ENCODE data around the gene GRK3. TPM values are rescaled to one million over a fixed set of nuclear protein-coding genes. Genes with fewer than 3 reads are reported as not detected.

The GRK3 gene
- total and polyA plus RNA-seq, 2 donors from 2014 or later, result 1.6 to 11.5 TPM

GRCh38 chr22:25714739-25715138, 150.3 kb downstream of the GRK3 start:
- Histone ChIP-seq H3K27ac (ENCODE audit: low read depth in 2 of 2, low read length in 2 of 2) (no peak overlapping the region), H3K4me1 (ENCODE audit: control insufficient read depth in 2 of 3, insufficient read depth in 2 of 3, low read depth in 1 of 3, low read length in 3 of 3) (no peaks in the 10 kb centered on the region), H3K36me3 (ENCODE audit: control insufficient read depth in 2 of 3, insufficient read depth in 3 of 3, low read length in 3 of 3) (no peaks in the 10 kb centered on the region), H3K27me3 (ENCODE audit: control insufficient read depth, insufficient read depth, low read length) (no peaks in the 10 kb centered on the region), H3K9ac (ENCODE audit: low read length in 3 of 3) (no peak overlapping the region), H3K4me3 (ENCODE audit: low read length in 3 of 3) (no peak overlapping the region), H3K9me3 (ENCODE audit: control insufficient read depth in 2 of 3, insufficient read depth in 1 of 3, low read length in 3 of 3) (no peaks in the 10 kb centered on the region)
- TF ChIP-seq, protein P1, sequence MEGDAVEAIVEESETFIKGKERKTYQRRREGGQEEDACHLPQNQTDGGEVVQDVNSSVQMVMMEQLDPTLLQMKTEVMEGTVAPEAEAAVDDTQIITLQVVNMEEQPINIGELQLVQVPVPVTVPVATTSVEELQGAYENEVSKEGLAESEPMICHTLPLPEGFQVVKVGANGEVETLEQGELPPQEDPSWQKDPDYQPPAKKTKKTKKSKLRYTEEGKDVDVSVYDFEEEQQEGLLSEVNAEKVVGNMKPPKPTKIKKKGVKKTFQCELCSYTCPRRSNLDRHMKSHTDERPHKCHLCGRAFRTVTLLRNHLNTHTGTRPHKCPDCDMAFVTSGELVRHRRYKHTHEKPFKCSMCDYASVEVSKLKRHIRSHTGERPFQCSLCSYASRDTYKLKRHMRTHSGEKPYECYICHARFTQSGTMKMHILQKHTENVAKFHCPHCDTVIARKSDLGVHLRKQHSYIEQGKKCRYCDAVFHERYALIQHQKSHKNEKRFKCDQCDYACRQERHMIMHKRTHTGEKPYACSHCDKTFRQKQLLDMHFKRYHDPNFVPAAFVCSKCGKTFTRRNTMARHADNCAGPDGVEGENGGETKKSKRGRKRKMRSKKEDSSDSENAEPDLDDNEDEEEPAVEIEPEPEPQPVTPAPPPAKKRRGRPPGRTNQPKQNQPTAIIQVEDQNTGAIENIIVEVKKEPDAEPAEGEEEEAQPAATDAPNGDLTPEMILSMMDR (IDR thresholded peaks at IDR 0.05; ENCODE audit: borderline replicate concordance, extremely low read depth, insufficient read depth), result no peak
- FAIRE-seq (no peak), DNase-seq (no peak)
- intact Hi-C loops (cut with DNase I), result no loop called here

- intact Hi-C loops (cut with DNase I), result no loop called here
- FAIRE-seq, result no peak
- Histone ChIP-seq H3K27me3 (ENCODE audit: control insufficient read depth, insufficient read depth, low read length) (no peaks in the 10 kb centered on the region), H3K36me3 (ENCODE audit: control insufficient read depth in 2 of 3, insufficient read depth in 3 of 3, low read length in 3 of 3) (no peaks in the 10 kb centered on the region), H3K9me3 (ENCODE audit: control insufficient read depth in 2 of 3, insufficient read depth in 1 of 3, low read length in 3 of 3) (no peaks in the 10 kb centered on the region), H3K4me1 (ENCODE audit: control insufficient read depth in 2 of 3, insufficient read depth in 2 of 3, low read depth in 1 of 3, low read length in 3 of 3) (no peaks in the 10 kb centered on the region), H3K4me3 (ENCODE audit: low read length in 3 of 3) (no peak overlapping the region), H3K27ac (ENCODE audit: low read depth in 2 of 2, low read length in 2 of 2) (no peak overlapping the region), H3K9ac (ENCODE audit: low read length in 3 of 3) (no peak overlapping the region)
- TF ChIP-seq, protein P1 (IDR thresholded peaks at IDR 0.05; ENCODE audit: borderline replicate concordance, extremely low read depth, insufficient read depth), result no peak
- DNase-seq, result no peak
Observed at GRCh38 chr22:25716637-25717036, 152.2 kb downstream of the GRK3 start.

DNA sequence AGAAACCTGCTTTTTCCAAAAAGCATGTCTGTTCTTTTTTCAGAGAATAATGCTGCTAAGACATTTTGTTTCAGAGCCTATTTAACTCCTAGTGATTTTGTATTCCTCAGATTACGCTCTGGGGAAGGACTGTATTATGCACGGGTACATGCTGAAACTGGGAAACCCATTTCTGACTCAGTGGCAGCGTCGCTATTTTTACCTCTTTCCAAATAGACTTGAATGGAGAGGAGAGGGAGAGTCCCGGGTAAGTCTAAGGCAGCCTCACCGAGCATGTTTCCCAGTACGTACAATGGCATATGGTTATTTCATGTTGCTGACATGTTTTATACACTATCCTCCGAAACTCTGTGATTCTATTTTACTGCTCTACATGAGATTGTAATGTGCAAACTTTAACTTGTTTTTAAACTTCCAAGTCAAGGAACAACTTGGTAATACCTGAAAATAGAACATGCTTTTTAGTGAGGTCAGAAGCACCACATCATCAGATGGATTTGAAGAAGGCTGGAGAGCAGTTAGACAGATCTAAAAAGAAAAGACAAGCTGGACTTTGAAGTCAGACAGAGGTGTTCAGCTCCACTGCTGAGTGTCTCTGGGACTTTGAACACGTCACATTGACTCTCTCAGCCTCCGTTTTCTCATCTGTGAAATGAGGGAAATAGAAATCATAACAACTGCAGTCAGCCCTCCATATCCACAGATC, 153.8 kb downstream of the GRK3 start:
- no peaks in the 10 kb centered on the region for H3K27me3 ChIP-seq (ENCODE audit: control insufficient read depth, insufficient read depth, low read length)
- H3K36me3 ChIP-seq (ENCODE audit: control insufficient read depth in 2 of 3, insufficient read depth in 3 of 3, low read length in 3 of 3), result no peaks in the 10 kb centered on the region
- no peaks in the 10 kb centered on the region for H3K9me3 ChIP-seq (ENCODE audit: control insufficient read depth in 2 of 3, insufficient read depth in 1 of 3, low read length in 3 of 3)
- TF ChIP-seq, protein P1 (IDR thresholded peaks at IDR 0.05; ENCODE audit: borderline replicate concordance, extremely low read depth, insufficient read depth), result no peak
- H3K9ac ChIP-seq (ENCODE audit: low read length in 3 of 3), result no peak overlapping the region
- intact Hi-C loops (cut with DNase I), result no loop called here
- H3K4me1 ChIP-seq (ENCODE audit: control insufficient read depth in 2 of 3, insufficient read depth in 2 of 3, low read depth in 1 of 3, low read length in 3 of 3), result no peaks in the 10 kb centered on the region
- no peak overlapping the region for H3K27ac ChIP-seq (ENCODE audit: low read depth in 2 of 2, low read length in 2 of 2)
- FAIRE-seq (no peak), DNase-seq (no peak)
- no peak overlapping the region for H3K4me3 ChIP-seq (ENCODE audit: low read length in 3 of 3)

DNA sequence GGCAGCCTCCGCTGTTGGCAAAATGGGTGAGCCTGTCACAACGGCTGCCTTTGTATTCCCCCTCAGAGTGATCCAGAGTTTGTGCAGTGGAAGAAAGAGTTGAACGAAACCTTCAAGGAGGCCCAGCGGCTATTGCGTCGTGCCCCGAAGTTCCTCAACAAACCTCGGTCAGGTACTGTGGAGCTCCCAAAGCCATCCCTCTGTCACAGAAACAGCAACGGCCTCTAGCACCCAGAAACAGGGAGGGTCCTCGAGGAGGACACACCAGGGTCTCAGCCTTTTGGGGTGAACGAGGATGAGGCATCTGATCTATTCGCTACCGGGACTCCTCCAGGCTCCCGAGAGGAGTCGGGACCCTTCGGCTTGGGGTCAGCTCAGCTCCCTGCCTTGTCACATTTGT, 157.7 kb downstream of the GRK3 start:
- no peak overlapping the region for H3K9ac ChIP-seq (ENCODE audit: low read length in 3 of 3)
- no peak overlapping the region for H3K27ac ChIP-seq (ENCODE audit: low read depth in 2 of 2, low read length in 2 of 2)
- intact Hi-C loops (cut with DNase I), result no loop called here
- H3K36me3 ChIP-seq (ENCODE audit: control insufficient read depth in 2 of 3, insufficient read depth in 3 of 3, low read length in 3 of 3), result no peaks in the 10 kb centered on the region
- H3K4me1 ChIP-seq (ENCODE audit: control insufficient read depth in 2 of 3, insufficient read depth in 2 of 3, low read depth in 1 of 3, low read length in 3 of 3), result no peaks in the 10 kb centered on the region
- H3K4me3 ChIP-seq (ENCODE audit: low read length in 3 of 3), result no peak overlapping the region
- no peaks in the 10 kb centered on the region for H3K27me3 ChIP-seq (ENCODE audit: control insufficient read depth, insufficient read depth, low read length)
- no peak for DNase-seq
- FAIRE-seq, result no peak
- TF ChIP-seq, protein P1 (IDR thresholded peaks at IDR 0.05; ENCODE audit: borderline replicate concordance, extremely low read depth, insufficient read depth), result no peak
- no peaks in the 10 kb centered on the region for H3K9me3 ChIP-seq (ENCODE audit: control insufficient read depth in 2 of 3, insufficient read depth in 1 of 3, low read length in 3 of 3)
